GM12878 (cell line): ENCODE data around the gene TRIM37. TPM values are rescaled to one million over a fixed set of nuclear protein-coding genes. Genes with fewer than 3 reads are reported as not detected.

Experiments used
- ATAC-seq: fragments of 200-7000 bp; cut with Tn5 transposase; 3 replicates; pipeline ENCODE4 v1.9.1; 2020; ENCODE audit warnings: mild to moderate bottlenecking, moderate library complexity
- BruUV-seq: library from RNA; stranded (reverse); fragments of 400-500 nt; replicated peaks from 2 replicates; lab custom pipeline; 2021; lab: Mats Ljungman, UMichigan
- CTCF ChIA-PET: fragments of 300-600 bp; sonication (Branson Sonifier 250); formaldehyde crosslinking; extraction: SDS; loops from one replicate; lab custom pipeline; 2021; ENCODE audit warnings: inconsistent platforms; lab: Yijun Ruan, JAX
- POLR2A ChIA-PET: fragments of 350-600 bp; formaldehyde crosslinking; extraction: SDS; loops from one replicate; lab custom pipeline; 2021; ENCODE audit warnings: inconsistent platforms; lab: Charles Lee
- RAD21 ChIA-PET: fragments of 300-600 bp; sonication (Branson Sonifier 250); formaldehyde crosslinking; loops from one replicate; lab custom pipeline; 2023; ENCODE audit warnings: antibody characterized with exemption; ENCODE audit not compliant: unreplicated experiment; lab: Charles Lee
- SMC1A ChIA-PET: fragments of 300-600 bp; sonication (Branson Sonifier 250); formaldehyde crosslinking; loops from one replicate; lab custom pipeline; 2023; ENCODE audit not compliant: unreplicated experiment, uncharacterized antibody; lab: Charles Lee
- DNase-seq: peaks from one replicate; pipeline ENCODE4 v3.0.0-alpha.2; 2011; ENCODE audit warnings: low read depth, low spot score
- FAIRE-seq: peaks from 3 replicates; lab custom pipeline; 2011; peaks lifted over from hg19 to GRCh38; lab: Jason Lieb, UNC
- H2AFZ ChIP-seq: 2 replicates; pipeline ENCODE4 v1.6.0; 2011; ENCODE audit warnings: low read depth, low read length, control low read depth; ENCODE audit not compliant: control insufficient read depth
- H3K27ac ChIP-seq: 2 replicates; pipeline ENCODE4 v1.5.1; 2011; ENCODE audit warnings: control low read depth; ENCODE audit not compliant: control insufficient read depth, insufficient read depth
- H3K27me3 ChIP-seq, 2 experiments: replicated peaks in 1 of 2; 2 replicates each; pipeline versions ENCODE4 v1.6.0 to v1.6.1; 2011; ENCODE audit warnings: low read length in 1 of 2; ENCODE audit not compliant: control insufficient read depth in 2 of 2, insufficient read depth in 2 of 2
- H3K36me3 ChIP-seq, 2 experiments: 2 replicates each; pipeline ENCODE4 v1.5.1; 2011; ENCODE audit warnings: low read length in 1 of 2; ENCODE audit not compliant: control insufficient read depth in 2 of 2, insufficient read depth in 2 of 2
- H3K4me1 ChIP-seq: 2 replicates; pipeline ENCODE4 v1.6.1; 2011; ENCODE audit warnings: mild to moderate bottlenecking, low read length, moderate library complexity, mixed read lengths; ENCODE audit not compliant: control insufficient read depth, insufficient read depth
- H3K4me2 ChIP-seq: 2 replicates; pipeline ENCODE4 v1.6.0; 2011; ENCODE audit warnings: control low read depth; ENCODE audit not compliant: control insufficient read depth, insufficient read depth
- H3K4me3 ChIP-seq: fragments of 200-600 bp; sonication (generic); 2 replicates; pipeline ENCODE4 v1.5.1; 2016
- H3K79me2 ChIP-seq: 2 replicates; pipeline ENCODE4 v1.6.0; 2011; ENCODE audit warnings: low read length; ENCODE audit not compliant: control insufficient read depth, insufficient read depth
- H3K9ac ChIP-seq: 2 replicates; pipeline ENCODE4 v1.8.0; 2011; ENCODE audit warnings: low read length, control low read depth, mixed read lengths; ENCODE audit not compliant: control insufficient read depth, insufficient read depth
- H3K9me3 ChIP-seq: replicated peaks from 3 replicates; pipeline ENCODE4 v1.5.1; 2011; ENCODE audit warnings: mild to moderate bottlenecking, low read length; ENCODE audit not compliant: control insufficient read depth, insufficient read depth
- H4K20me1 ChIP-seq: 2 replicates; pipeline ENCODE4 v1.6.0; 2011; ENCODE audit not compliant: control insufficient read depth, insufficient read depth
- BMI1 ChIP-seq: fragments of 450-650 bp; IDR thresholded peaks from 2 replicates; pipeline ENCODE4 v1.6.1; 2016; ENCODE audit warnings: mild to moderate bottlenecking, moderate library complexity, borderline replicate concordance
- ESRRA ChIP-seq: IDR thresholded peaks from 2 replicates; pipeline ENCODE4 v1.6.1; 2012; ENCODE audit warnings: mild to moderate bottlenecking, low read length, improper control_type of control experiment
- ETV6 ChIP-seq, 2 experiments: fragments of 450-650 bp in 1 of 2; IDR thresholded peaks in 1 of 2; conservative IDR thresholded peaks in 1 of 2; 2 replicates each; pipeline ENCODE4 v1.6.1; 2014; ENCODE audit warnings: antibody characterized with exemption in 1 of 2, borderline replicate concordance in 1 of 2, low read depth in 1 of 2, mild to moderate bottlenecking in 1 of 2, moderate library complexity in 1 of 2
- IKZF1 ChIP-seq: fragments of 450-650 bp; conservative IDR thresholded peaks from 2 replicates; pipeline ENCODE4 v1.6.1; 2017; ENCODE audit warnings: antibody characterized with exemption, mild to moderate bottlenecking
- KDM1A ChIP-seq: fragments of 200-600 bp; sonication (generic); IDR thresholded peaks from 2 replicates; pipeline ENCODE4 v1.6.1; 2016; ENCODE audit warnings: borderline replicate concordance
- NFXL1 ChIP-seq: fragments of 450-650 bp; IDR thresholded peaks from 2 replicates; pipeline ENCODE4 v1.6.1; 2017; ENCODE audit warnings: antibody characterized with exemption, mild to moderate bottlenecking, borderline replicate concordance
- NFYA ChIP-seq: IDR thresholded peaks from 2 replicates; pipeline ENCODE4 v1.6.1; 2011; ENCODE audit warnings: low read depth, mild to moderate bottlenecking, low read length, improper control_type of control experiment, borderline replicate concordance
- NR2C1 ChIP-seq: fragments of 450-650 bp; IDR thresholded peaks from 2 replicates; pipeline ENCODE4 v1.6.1; 2017; ENCODE audit warnings: antibody characterized with exemption, mild to moderate bottlenecking, moderate library complexity
- SMC3 ChIP-seq: IDR thresholded peaks from 2 replicates; pipeline ENCODE4 v1.6.1; 2011; ENCODE audit warnings: low read length, improper control_type of control experiment, borderline replicate concordance
- SPI1 ChIP-seq: IDR thresholded peaks from 2 replicates; pipeline ENCODE4 v1.6.1; 2011; ENCODE audit warnings: low read depth, mild to moderate bottlenecking, low read length, moderate library complexity, borderline replicate concordance; ENCODE audit not compliant: insufficient read depth
- SUPT20H ChIP-seq: IDR thresholded peaks from 2 replicates; pipeline ENCODE4 v1.6.1; 2011; ENCODE audit warnings: low read depth, mild to moderate bottlenecking, low read length, moderate library complexity, borderline replicate concordance; ENCODE audit not compliant: control insufficient read depth
- YY1 ChIP-seq: IDR thresholded peaks from 2 replicates; pipeline ENCODE4 v1.6.1; 2011; ENCODE audit warnings: low read depth, mild to moderate bottlenecking, low read length
- WGBS: methylation state at CpG from one replicate; pipeline ENCODE4 v1.1.6; 2016; ENCODE audit warnings: low lambda C conversion rate; ENCODE audit not compliant: insufficient replicate concordance, insufficient coverage; ENCODE audit errors: missing lambda C conversion rate; 5-methylcytosine and 5-hydroxymethylcytosine counted together
- in situ Hi-C: fragments of 300-500 bp; cut with MboI; formaldehyde crosslinking; loops from 9 replicates; pipeline ENCODE4 v1.14.3; 2018; ENCODE audit warnings: mixed read lengths
- intact Hi-C: fragments of 100-400 bp; cut with micrococcal nuclease; formaldehyde crosslinking; loops from one replicate; pipeline ENCODE4 v1.14.2; 2022; ENCODE audit not compliant: unreplicated experiment
- polyA plus RNA-seq, 11 experiments: library from polyadenylated mRNA; depleted of rRNA in 4 of 11; unstranded in 6 of 11; stranded (reverse) in 5 of 11; fragments of >200 nt; fragmentation: Nextera tagmentation in 4 of 11; fragmentation: Illumina TruSeq in 1 of 11; extraction: Ambion mirVana in 4 of 11; extraction: Trizol in 1 of 11; gene quantifications; 1 replicate in 1 of 11; 2 replicates in 10 of 11; pipeline versions ENCODE4 v1.2.1 to v1.2.3, GENCODE V29; 2011 to 2016; ENCODE audit warnings: inconsistent platforms in 2 of 11, missing spikeins in 2 of 11, low read depth in 1 of 11
- total RNA-seq, 4 experiments: library from RNA; depleted of rRNA in 3 of 4; stranded (reverse); fragments of >200 nt in 3 of 4; fragmentation: Illumina TruSeq in 1 of 4; extraction: Trizol in 1 of 4; gene quantifications; 2 replicates each; pipeline versions ENCODE4 v1.2.1 to v1.2.3, GENCODE V29; 2013 to 2021
- TF ChIP-seq, protein P1 (sequence below), 3 experiments: IDR thresholded peaks in 2 of 3; conservative IDR thresholded peaks in 1 of 3; 2 replicates each; pipeline ENCODE4 v1.5.1; 2011; ENCODE audit warnings: low read depth in 3 of 3, low read length in 3 of 3, mild to moderate bottlenecking in 3 of 3, control low read depth in 2 of 3, moderate library complexity in 2 of 3, inconsistent platforms in 1 of 3, mixed read lengths in 1 of 3; ENCODE audit not compliant: control insufficient read depth in 2 of 3, insufficient read depth in 1 of 3; ENCODE audit errors: extremely low read depth in 1 of 3
- TF ChIP-seq, protein P2 (sequence below): IDR thresholded peaks from 2 replicates; pipeline ENCODE4 v1.6.1; 2011; ENCODE audit warnings: low read depth, low read length, improper control_type of control experiment, borderline replicate concordance

TRIM37 gene
- total and polyA plus RNA-seq, 10 of the 15 experiments (the other 5 are each of a cell fraction or from before 2014, with no cell fraction given): 4.8 to 20.6 (median 18.1) TPM

DNA sequence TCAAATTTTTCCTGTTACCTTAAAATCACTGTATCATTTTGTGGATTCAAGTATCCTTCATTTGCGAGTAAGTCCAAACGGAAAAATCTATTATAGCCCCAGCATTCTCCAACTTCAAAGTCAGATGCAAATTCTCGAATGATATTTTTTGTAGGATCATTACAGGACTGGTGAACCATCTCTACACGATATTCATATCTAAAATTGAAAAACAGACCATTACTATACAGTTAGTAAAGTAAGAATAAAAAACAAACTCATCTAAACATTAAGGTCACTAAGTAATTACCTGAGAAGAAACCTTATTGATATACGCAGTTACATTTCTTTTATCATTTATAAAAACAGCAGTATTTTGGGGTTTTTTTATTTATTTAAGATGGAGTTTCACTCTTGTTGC, 49.8 kb downstream of the TRIM37 start:
- DNase-seq: no peak
- no peak overlapping the region for H3K27ac ChIP-seq
- WGBS: 98% methylated on average over 5 of the region's 5 CpGs
- H3K9ac ChIP-seq: no peak overlapping the region
- no peak for ATAC-seq
- in situ Hi-C loops: no loop called here
- no peak for FAIRE-seq
- ChIA-PET RAD21 (no interaction called here), CTCF (no interaction called here), POLR2A (no interaction called here), SMC1A (interaction anchor here (0.6 kb wide), 1 partner anchor 89 kb away, joined by 3 read pairs; no protein-coding TSS in a partner anchor)
- H3K9me3 ChIP-seq: no peaks in the 10 kb centered on the region
- no peaks in the 10 kb centered on the region for H3K27me3 ChIP-seq
- H3K4me1 ChIP-seq: no peaks in the 10 kb centered on the region
- H2AFZ ChIP-seq: no peak overlapping the region
- H3K79me2 ChIP-seq: no peaks in the 10 kb centered on the region
- no peak overlapping the region for H3K4me2 ChIP-seq
- intact Hi-C loops: no loop called here
- TF ChIP-seq NFXL1 (peak; percentile 67; the same call in 1 of the 2 replicates), ETV6 (conservative IDR thresholded peaks at IDR 0.05 in 1 of 2, IDR thresholded peaks at IDR 0.05 in 1 of 2; ENCODE audit: borderline replicate concordance in 1 of 2, low read depth in 1 of 2) (peak in 1 of 2 experiments; percentile 94; a peak in 2 of 4 replicates), BMI1 (no peak)
- peaks cover 1 to 6% of the 10 kb centered on the region in 2 experiments; a peak in 3 of 4 replicates for H3K36me3 ChIP-seq
- no peak overlapping the region for H3K4me3 ChIP-seq
- no TSS peak for BruUV-seq
- no peaks in the 10 kb centered on the region for H4K20me1 ChIP-seq

DNA sequence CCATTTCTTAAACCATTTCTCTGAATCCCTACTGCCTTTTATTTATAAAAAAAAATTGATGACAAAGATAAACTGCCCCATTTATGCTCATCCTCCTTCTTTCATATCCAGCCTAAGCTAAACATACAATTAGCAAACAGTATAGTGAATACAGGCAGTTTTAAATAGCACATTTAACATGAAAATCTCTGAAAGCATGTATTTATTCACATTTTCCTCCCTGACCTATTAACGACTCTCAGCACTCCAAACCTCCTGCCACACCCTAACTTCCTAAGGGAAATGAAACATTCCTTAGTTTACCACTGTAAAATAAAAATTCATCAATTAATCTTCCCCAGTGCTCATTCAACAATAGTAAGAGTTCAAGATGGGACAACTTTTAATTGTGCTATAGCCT, 56.9 kb downstream of the TRIM37 start:
- no peak overlapping the region for H3K4me3 ChIP-seq
- 100% methylated on average over 1 of the region's 1 CpG for WGBS
- H3K4me2 ChIP-seq: no peak overlapping the region
- no peaks in the 10 kb centered on the region for H3K4me1 ChIP-seq
- POLR2A ChIA-PET: no interaction called here
- intact Hi-C loops: no loop called here
- no peak overlapping the region for H3K27ac ChIP-seq
- H3K79me2 ChIP-seq: no peaks in the 10 kb centered on the region
- RAD21 ChIA-PET: no interaction called here
- SMC1A ChIA-PET: interaction anchor here (0.8 kb wide), 1 partner anchor 10 kb away, joined by 3 read pairs; no protein-coding TSS in a partner anchor
- H4K20me1 ChIP-seq: no peaks in the 10 kb centered on the region
- no peak for ATAC-seq
- H2AFZ ChIP-seq: no peak overlapping the region
- no peak overlapping the region for H3K9ac ChIP-seq
- H3K36me3 ChIP-seq: peaks cover 0 to 15% of the 10 kb centered on the region in 2 experiments; a peak in 3 of 4 replicates
- BruUV-seq: no TSS peak
- H3K9me3 ChIP-seq: no peaks in the 10 kb centered on the region
- no peaks in the 10 kb centered on the region for H3K27me3 ChIP-seq
- DNase-seq: no peak
- FAIRE-seq: no peak
- in situ Hi-C loops: no loop called here
- CTCF ChIA-PET: interaction anchor here (2.3 kb wide), 1 partner anchor 46 kb away, joined by 7 read pairs; no protein-coding TSS in a partner anchor
- no peak for TF ChIP-seq IKZF1
- no peak for TF ChIP-seq SMC3
- no peak for TF ChIP-seq YY1
- TF ChIP-seq, protein P1, sequence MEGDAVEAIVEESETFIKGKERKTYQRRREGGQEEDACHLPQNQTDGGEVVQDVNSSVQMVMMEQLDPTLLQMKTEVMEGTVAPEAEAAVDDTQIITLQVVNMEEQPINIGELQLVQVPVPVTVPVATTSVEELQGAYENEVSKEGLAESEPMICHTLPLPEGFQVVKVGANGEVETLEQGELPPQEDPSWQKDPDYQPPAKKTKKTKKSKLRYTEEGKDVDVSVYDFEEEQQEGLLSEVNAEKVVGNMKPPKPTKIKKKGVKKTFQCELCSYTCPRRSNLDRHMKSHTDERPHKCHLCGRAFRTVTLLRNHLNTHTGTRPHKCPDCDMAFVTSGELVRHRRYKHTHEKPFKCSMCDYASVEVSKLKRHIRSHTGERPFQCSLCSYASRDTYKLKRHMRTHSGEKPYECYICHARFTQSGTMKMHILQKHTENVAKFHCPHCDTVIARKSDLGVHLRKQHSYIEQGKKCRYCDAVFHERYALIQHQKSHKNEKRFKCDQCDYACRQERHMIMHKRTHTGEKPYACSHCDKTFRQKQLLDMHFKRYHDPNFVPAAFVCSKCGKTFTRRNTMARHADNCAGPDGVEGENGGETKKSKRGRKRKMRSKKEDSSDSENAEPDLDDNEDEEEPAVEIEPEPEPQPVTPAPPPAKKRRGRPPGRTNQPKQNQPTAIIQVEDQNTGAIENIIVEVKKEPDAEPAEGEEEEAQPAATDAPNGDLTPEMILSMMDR (IDR thresholded peaks at IDR 0.05 in 2 of 3, conservative IDR thresholded peaks at IDR 0.05 in 1 of 3; ENCODE audit: control insufficient read depth in 2 of 3, extremely low read depth in 1 of 3, insufficient read depth in 1 of 3, low read depth in 3 of 3, low read length in 3 of 3): no peak
- no peak for TF ChIP-seq NFYA
- no peak for TF ChIP-seq SPI1
- no peak for TF ChIP-seq BMI1
- no peak for TF ChIP-seq KDM1A
- TF ChIP-seq ESRRA: no peak
- no peak for TF ChIP-seq SUPT20H
- no peak for TF ChIP-seq NR2C1
- TF ChIP-seq, protein P2, sequence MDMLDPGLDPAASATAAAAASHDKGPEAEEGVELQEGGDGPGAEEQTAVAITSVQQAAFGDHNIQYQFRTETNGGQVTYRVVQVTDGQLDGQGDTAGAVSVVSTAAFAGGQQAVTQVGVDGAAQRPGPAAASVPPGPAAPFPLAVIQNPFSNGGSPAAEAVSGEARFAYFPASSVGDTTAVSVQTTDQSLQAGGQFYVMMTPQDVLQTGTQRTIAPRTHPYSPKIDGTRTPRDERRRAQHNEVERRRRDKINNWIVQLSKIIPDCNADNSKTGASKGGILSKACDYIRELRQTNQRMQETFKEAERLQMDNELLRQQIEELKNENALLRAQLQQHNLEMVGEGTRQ: no peak
